Measurements from ENCODE around the gene PI3. TPM values are rescaled to one million over a fixed set of nuclear protein-coding genes. Genes with fewer than 3 reads are reported as not detected.

The PI3 gene
- total RNA-seq, 1 experiment from 2014 or later, result not detected

GRCh38 chr20:45164906-45165305, 9.8 kb upstream of the PI3 start:
- no peak for DNase-seq (ENCODE audit: low read depth, low spot score)
- H3K9me2 ChIP-seq (ENCODE audit: insufficient read depth), result no peaks in the 10 kb centered on the region
- no peak overlapping the region for H3K9ac ChIP-seq (ENCODE audit: low read length)
- no peak overlapping the region for H3K27ac ChIP-seq (ENCODE audit: low read depth, low read length)
- ChIA-PET CTCF (no interaction called here), RAD21 (ENCODE audit: low non-redundant PET in 1 of 2, low total read pairs in 2 of 2, uncharacterized antibody in 2 of 2, unreplicated experiment in 2 of 2) (no interaction called here), POLR2A (no interaction called here)
- intact Hi-C loops (cut with micrococcal nuclease), result no loop called here
- H3K36me3 ChIP-seq (ENCODE audit: control insufficient read depth in 1 of 2, insufficient read depth in 2 of 2, low read length in 2 of 2), result no peaks in the 10 kb centered on the region
- no peaks in the 10 kb centered on the region; a peak in 1 of 4 replicates for H3K9me3 ChIP-seq (ENCODE audit: control insufficient read depth in 1 of 2, insufficient read depth in 1 of 2, low read depth in 1 of 2, low read length in 2 of 2)
- no peaks in the 10 kb centered on the region for H3K27me3 ChIP-seq (ENCODE audit: insufficient read depth, low read length)
- no TSS peak for BruUV-seq (replicated peaks)
- H3K4me1 ChIP-seq (ENCODE audit: control insufficient read depth in 1 of 2, insufficient read depth in 2 of 2, low read length in 2 of 2), result no peaks in the 10 kb centered on the region
- no peak for TF ChIP-seq TCF7L2 (IDR thresholded peaks at IDR 0.05; ENCODE audit: borderline replicate concordance, extremely low read depth, insufficient read depth, insufficient read length)
- TF ChIP-seq POLR2AphosphoS5 (IDR thresholded peaks at IDR 0.05; ENCODE audit: low read depth, low read length), result no peak
- TF ChIP-seq CBX3 (IDR thresholded peaks at IDR 0.05; ENCODE audit: low read depth), result no peak
- no peak for TF ChIP-seq RAD21 (IDR thresholded peaks at IDR 0.05; ENCODE audit: low read depth)
- TF ChIP-seq SRF (IDR thresholded peaks at IDR 0.05; ENCODE audit: low read depth), result no peak
- no peak for TF ChIP-seq ATF3 (IDR thresholded peaks at IDR 0.05)
- TF ChIP-seq JUND (IDR thresholded peaks at IDR 0.05), result no peak
- TF ChIP-seq, protein P1, sequence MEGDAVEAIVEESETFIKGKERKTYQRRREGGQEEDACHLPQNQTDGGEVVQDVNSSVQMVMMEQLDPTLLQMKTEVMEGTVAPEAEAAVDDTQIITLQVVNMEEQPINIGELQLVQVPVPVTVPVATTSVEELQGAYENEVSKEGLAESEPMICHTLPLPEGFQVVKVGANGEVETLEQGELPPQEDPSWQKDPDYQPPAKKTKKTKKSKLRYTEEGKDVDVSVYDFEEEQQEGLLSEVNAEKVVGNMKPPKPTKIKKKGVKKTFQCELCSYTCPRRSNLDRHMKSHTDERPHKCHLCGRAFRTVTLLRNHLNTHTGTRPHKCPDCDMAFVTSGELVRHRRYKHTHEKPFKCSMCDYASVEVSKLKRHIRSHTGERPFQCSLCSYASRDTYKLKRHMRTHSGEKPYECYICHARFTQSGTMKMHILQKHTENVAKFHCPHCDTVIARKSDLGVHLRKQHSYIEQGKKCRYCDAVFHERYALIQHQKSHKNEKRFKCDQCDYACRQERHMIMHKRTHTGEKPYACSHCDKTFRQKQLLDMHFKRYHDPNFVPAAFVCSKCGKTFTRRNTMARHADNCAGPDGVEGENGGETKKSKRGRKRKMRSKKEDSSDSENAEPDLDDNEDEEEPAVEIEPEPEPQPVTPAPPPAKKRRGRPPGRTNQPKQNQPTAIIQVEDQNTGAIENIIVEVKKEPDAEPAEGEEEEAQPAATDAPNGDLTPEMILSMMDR (IDR thresholded peaks at IDR 0.05 in 2 of 3, conservative IDR thresholded peaks at IDR 0.05 in 1 of 3; ENCODE audit: borderline replicate concordance in 1 of 3, insufficient read depth in 1 of 3, low read depth in 2 of 3, low read length in 2 of 3), result no peak
- no peak for TF ChIP-seq YY1 (IDR thresholded peaks at IDR 0.05; ENCODE audit: extremely low read depth, insufficient replicate concordance, low read depth, low read length)
- TF ChIP-seq ZFX (IDR thresholded peaks at IDR 0.05), result no peak
- no peak for TF ChIP-seq SIN3A (IDR thresholded peaks at IDR 0.05; ENCODE audit: low read depth)
- H3K4me3 ChIP-seq (replicated peaks in 1 of 2; ENCODE audit: low read depth in 1 of 2, low read length in 2 of 2), result no peak overlapping the region
- no peak for ATAC-seq
- no peaks in the 10 kb centered on the region for H3K79me2 ChIP-seq (ENCODE audit: insufficient read depth, low read length)
- no peak overlapping the region for H2AFZ ChIP-seq (ENCODE audit: low read depth, low read length, poor library complexity, severe bottlenecking)
- H3K4me2 ChIP-seq (ENCODE audit: low read length), result no peak overlapping the region
- no peaks in the 10 kb centered on the region for H4K20me1 ChIP-seq (ENCODE audit: insufficient read depth)
